Parathyroid adenoma (tissue), 2 donors: ENCODE measurements around the gene PPP6R2.
"Not testable (repeated sequence)": the region's sequence is repeated elsewhere in the genome, so short reads cannot be mapped to it uniquely, and the experiment has no call there.

Experiments used
- H2AFZ ChIP-seq: fragments of 300-600 bp; sonication (generic); one replicate; pipeline ENCODE4 v1.7.0; 2017; ENCODE audit warnings: antibody characterized with exemption, mild to moderate bottlenecking
- H3K27ac ChIP-seq: fragments of 300-600 bp; sonication (generic); one replicate; pipeline ENCODE4 v1.7.0; 2017
- H3K27me3 ChIP-seq: fragments of 300-600 bp; sonication (generic); one replicate; pipeline ENCODE4 v1.7.0; 2017; ENCODE audit warnings: low read length; ENCODE audit not compliant: control insufficient read depth, insufficient read depth
- H3K36me3 ChIP-seq: fragments of 300-600 bp; sonication (generic); one replicate; pipeline ENCODE4 v1.7.0; 2017; ENCODE audit warnings: low read length; ENCODE audit not compliant: control insufficient read depth, insufficient read depth
- H3K4me1 ChIP-seq: fragments of 300-600 bp; sonication (generic); one replicate; pipeline ENCODE4 v1.7.0; 2017; ENCODE audit warnings: control low read depth
- H3K4me2 ChIP-seq: fragments of 300-600 bp; sonication (generic); one replicate; pipeline ENCODE4 v1.7.0; 2017; ENCODE audit warnings: low read length
- H3K4me3 ChIP-seq: fragments of 300-600 bp; sonication (generic); one replicate; pipeline ENCODE4 v1.7.0; 2017; ENCODE audit warnings: low read depth, low read length
- H3K79me2 ChIP-seq: fragments of 300-600 bp; sonication (generic); one replicate; pipeline ENCODE4 v1.7.0; 2017; ENCODE audit warnings: control low read depth
- H3K9ac ChIP-seq: fragments of 300-600 bp; sonication (generic); one replicate; pipeline ENCODE4 v1.7.0; 2017; ENCODE audit warnings: mild to moderate bottlenecking
- H3K9me3 ChIP-seq: fragments of 300-600 bp; sonication (generic); one replicate; pipeline ENCODE4 v1.7.0; 2017; ENCODE audit warnings: low read length; ENCODE audit not compliant: control insufficient read depth
- CTCF ChIP-seq: fragments of 300-600 bp; sonication (generic); IDR thresholded peaks from one replicate; pipeline ENCODE4 v1.7.0; 2017; ENCODE audit warnings: antibody characterized with exemption, mild to moderate bottlenecking
- donor health status: primary hyperparathyroidism.

The PPP6R2 gene

GRCh38 chr22:50425179-50425916 lies 82.2 kb downstream of the PPP6R2 start:
- H3K4me2 ChIP-seq = no peak overlapping the region
- no peaks in the 10 kb centered on the region for H3K9me3 ChIP-seq
- H3K4me3 ChIP-seq = no peak overlapping the region
- H3K27ac ChIP-seq = no peak overlapping the region
- TF ChIP-seq CTCF = no peak
- no peak overlapping the region for H3K9ac ChIP-seq
- no peaks in the 10 kb centered on the region for H3K27me3 ChIP-seq
- no peaks in the 10 kb centered on the region for H3K4me1 ChIP-seq
- H2AFZ ChIP-seq = no peak overlapping the region
- H3K36me3 ChIP-seq = no peaks in the 10 kb centered on the region
- H3K79me2 ChIP-seq = no peaks in the 10 kb centered on the region

GRCh38 chr22:50432131-50432876 lies 89.2 kb downstream of the PPP6R2 start:
- H3K36me3 ChIP-seq = no peaks in the 10 kb centered on the region
- no peak overlapping the region for H3K4me2 ChIP-seq
- H3K27me3 ChIP-seq = no peaks in the 10 kb centered on the region
- no peak overlapping the region for H3K27ac ChIP-seq
- no peaks in the 10 kb centered on the region for H3K79me2 ChIP-seq
- no peak overlapping the region for H2AFZ ChIP-seq
- no peak for TF ChIP-seq CTCF
- no peak overlapping the region for H3K9ac ChIP-seq
- no peaks in the 10 kb centered on the region for H3K9me3 ChIP-seq
- H3K4me3 ChIP-seq = no peak overlapping the region
- no peaks in the 10 kb centered on the region for H3K4me1 ChIP-seq

- H3K36me3 ChIP-seq, H3K79me2 ChIP-seq, H3K9ac ChIP-seq, H3K4me3 ChIP-seq, H3K27me3 ChIP-seq, H3K27ac ChIP-seq, H2AFZ ChIP-seq, H3K9me3 ChIP-seq, H3K4me2 ChIP-seq, H3K4me1 ChIP-seq: not testable (repeated sequence)
Measured at GRCh38 chr22:50432877-50433510, 89.9 kb downstream of the PPP6R2 start.

GRCh38 chr22:50434849-50435248 lies 91.7 kb downstream of the PPP6R2 start:
- no peaks in the 10 kb centered on the region for H3K27me3 ChIP-seq
- H3K9ac ChIP-seq = no peak overlapping the region
- no peak overlapping the region for H2AFZ ChIP-seq

More at GRCh38 chr22:50434849-50435248, 91.7 kb downstream of the PPP6R2 start:
- no peaks in the 10 kb centered on the region for H3K79me2 ChIP-seq
- no peak overlapping the region for H3K4me3 ChIP-seq
- no peak overlapping the region for H3K27ac ChIP-seq
- no peaks in the 10 kb centered on the region for H3K4me1 ChIP-seq
- H3K4me2 ChIP-seq = no peak overlapping the region
- no peak for TF ChIP-seq CTCF
- H3K9me3 ChIP-seq = no peaks in the 10 kb centered on the region
- no peaks in the 10 kb centered on the region for H3K36me3 ChIP-seq
